PC-9 (cell line): ENCODE data around the gene PAQR4. TPM values are rescaled to one million over a fixed set of nuclear protein-coding genes. Genes with fewer than 3 reads are reported as not detected.

Experiments
- BruUV-seq: library from RNA; stranded (reverse); fragments of 400-500 nt; replicated peaks from 2 replicates; lab custom pipeline; 2021; lab: Mats Ljungman, UMichigan
- CTCF ChIA-PET: fragments of 300-600 bp; sonication (Branson Sonifier 250); formaldehyde crosslinking; loops from one replicate; lab custom pipeline; 2022; ENCODE audit warnings: antibody characterized with exemption; lab: Charles Lee
- POLR2A ChIA-PET: fragments of 300-600 bp; sonication (Branson Sonifier 250); formaldehyde crosslinking; loops from one replicate; lab custom pipeline; 2022; ENCODE audit warnings: antibody characterized with exemption; ENCODE audit not compliant: unreplicated experiment; lab: Charles Lee
- DNase-seq, 2 experiments: peaks; one replicate each; pipeline versions ENCODE4 v3.0.0 to v3.0.0-alpha.2; 2015 to 2022; ENCODE audit warnings: mixed read lengths in 1 of 2
- H2AFZ ChIP-seq: fragments of 200-600 bp; sonication (generic); 2 replicates; pipeline ENCODE4 v1.8.1; 2017; ENCODE audit warnings: antibody characterized with exemption
- H3F3A ChIP-seq: fragments of 200-600 bp; sonication (generic); 2 replicates; pipeline ENCODE4 v1.8.1; 2017; ENCODE audit warnings: antibody characterized with exemption, mild to moderate bottlenecking, low read depth; ENCODE audit not compliant: insufficient read depth
- H3K27ac ChIP-seq: fragments of 200-600 bp; sonication (generic); 2 replicates; pipeline ENCODE4 v1.6.1; 2016; ENCODE audit warnings: mixed run types
- H3K27me3 ChIP-seq: fragments of 200-600 bp; sonication (generic); 2 replicates; pipeline ENCODE4 v1.6.1; 2016; ENCODE audit warnings: low read depth, mixed run types; ENCODE audit not compliant: insufficient read depth
- H3K36me3 ChIP-seq: fragments of 200-600 bp; sonication (generic); 2 replicates; pipeline ENCODE4 v1.6.1; 2016; ENCODE audit warnings: low read depth, mixed run types
- H3K4me1 ChIP-seq: fragments of 200-600 bp; sonication (generic); replicated peaks from 2 replicates; pipeline ENCODE4 v1.6.1; 2016; ENCODE audit warnings: mixed run types; ENCODE audit not compliant: insufficient read depth
- H3K4me2 ChIP-seq: fragments of 200-600 bp; sonication (generic); 2 replicates; pipeline ENCODE4 v1.6.1; 2017; ENCODE audit warnings: mixed run types
- H3K4me3 ChIP-seq: fragments of 200-600 bp; sonication (generic); 2 replicates; pipeline ENCODE4 v1.6.1; 2016; ENCODE audit warnings: mixed run types
- H3K79me2 ChIP-seq: fragments of 200-600 bp; sonication (generic); 2 replicates; pipeline ENCODE4 v1.6.1; 2017; ENCODE audit warnings: low read depth, mixed run types
- H3K9me2 ChIP-seq: fragments of 200-600 bp; sonication (generic); 2 replicates; pipeline ENCODE4 v1.8.1; 2017; ENCODE audit warnings: mild to moderate bottlenecking; ENCODE audit not compliant: insufficient read depth
- H3K9me3 ChIP-seq: fragments of 200-600 bp; sonication (generic); 2 replicates; pipeline ENCODE4 v1.8.1; 2016; ENCODE audit warnings: low read depth; ENCODE audit not compliant: insufficient read depth
- H4K20me1 ChIP-seq: fragments of 200-600 bp; sonication (generic); 2 replicates; pipeline ENCODE4 v1.8.1; 2017; ENCODE audit not compliant: insufficient read depth
- CTCF ChIP-seq: fragments of 200-600 bp; sonication (generic); conservative IDR thresholded peaks from 2 replicates; pipeline ENCODE4 v1.6.1; 2017; ENCODE audit warnings: mixed run types, antibody characterized with exemption, mild to moderate bottlenecking, moderate library complexity
- EZH2 ChIP-seq: fragments of 200-600 bp; sonication (generic); IDR thresholded peaks from 2 replicates; pipeline ENCODE4 v1.8.0; 2017; ENCODE audit warnings: antibody characterized with exemption, low read depth
- intact Hi-C: fragments of 100-400 bp; cut with micrococcal nuclease; formaldehyde crosslinking; loops from one replicate; pipeline ENCODE4 v1.10.0; 2022; ENCODE audit not compliant: unreplicated experiment
- total RNA-seq: library from RNA; stranded (reverse); gene quantifications from 2 replicates; pipeline ENCODE4 v1.2.3, GENCODE V29; 2021

Gene PAQR4
- total RNA-seq, 1 experiment from 2014 or later, result 40.7 TPM

GRCh38 chr16:2962334-2963073, 6.6 kb upstream of the PAQR4 start:
- H3K9me2 ChIP-seq, result no peaks in the 10 kb centered on the region
- no peaks in the 10 kb centered on the region for H4K20me1 ChIP-seq
- intact Hi-C loops, result loop anchor here (10.0 kb wide), 1 partner anchor 78 kb away; the partner anchor contains the start of gene FLYWCH2
- TSS peak; percentile 12 for BruUV-seq
- H3K4me2 ChIP-seq, result 0 out of 2 replicates have a peak overlapping the region, but pooled peaks have one; percentile 86
- H3K27me3 ChIP-seq, result no peaks in the 10 kb centered on the region
- TF ChIP-seq CTCF (no peak), EZH2 (no peak)
- H3F3A ChIP-seq, result peaks cover 32% of the 10 kb centered on the region; the same call in 1 of the 2 replicates
- no peak for DNase-seq
- no peaks in the 10 kb centered on the region for H3K79me2 ChIP-seq
- ChIA-PET POLR2A (no interaction called here), CTCF (no interaction called here)
- no peaks in the 10 kb centered on the region for H3K36me3 ChIP-seq
- H3K4me3 ChIP-seq, result no peak overlapping the region
- no peak overlapping the region for H2AFZ ChIP-seq
- H3K9me3 ChIP-seq, result no peaks in the 10 kb centered on the region
- H3K4me1 ChIP-seq, result peaks cover 5% of the 10 kb centered on the region; the same call in 1 of the 2 replicates
- H3K27ac ChIP-seq, result no peak overlapping the region

GRCh38 chr16:2963074-2963722, 6.0 kb upstream of the PAQR4 start:
- Histone ChIP-seq H3K27ac (no peak overlapping the region), H3K9me3 (no peaks in the 10 kb centered on the region), H3K36me3 (no peaks in the 10 kb centered on the region), H3K9me2 (no peaks in the 10 kb centered on the region), H3K4me2 (peak overlapping the region; percentile 86), H3K79me2 (no peaks in the 10 kb centered on the region), H3F3A (peaks cover 32% of the 10 kb centered on the region; the same call in 1 of the 2 replicates), H3K4me1 (peaks cover 5% of the 10 kb centered on the region; the same call in 1 of the 2 replicates), H3K27me3 (no peaks in the 10 kb centered on the region), H3K4me3 (peak overlapping the region; percentile 91), H2AFZ (peak overlapping the region; percentile 79), H4K20me1 (no peaks in the 10 kb centered on the region)
- CTCF ChIA-PET, result no interaction called here
- intact Hi-C loops, result loop anchor here (10.0 kb wide), 1 partner anchor 78 kb away; the partner anchor contains the start of gene FLYWCH2
- TF ChIP-seq CTCF (no peak), EZH2 (no peak)
- POLR2A ChIA-PET, result interaction anchor here (0.5 kb wide), 1 partner anchor 13 kb away, joined by 3 read pairs; no protein-coding TSS in a partner anchor
- DNase-seq, result no peak
- BruUV-seq, result no TSS peak

GRCh38 chr16:2963723-2964474, 5.2 kb upstream of the PAQR4 start, which contains the start of gene KREMEN2:
Gene KREMEN2, plus strand, starts transcription at chr16:2964275. Its CDS starts 246 bp downstream, at chr16:2964521.
- peak; percentile 70 to 91 for DNase-seq
- intact Hi-C loops, result loop anchor here (2.0 to 10.0 kb wide), 3 partner anchors 19 to 79 kb away; partner anchors contain the start of gene FLYWCH2
- CTCF ChIA-PET, result interaction anchor here (0.6 to 0.8 kb wide), 3 partner anchors 40 to 133 kb away, joined by 3 to 4 read pairs (median 4); no protein-coding TSS in a partner anchor

More at GRCh38 chr16:2963723-2964474, 5.2 kb upstream of the PAQR4 start, which contains the start of gene KREMEN2:
- no peaks in the 10 kb centered on the region for H3K9me3 ChIP-seq
- H3K27me3 ChIP-seq, result no peaks in the 10 kb centered on the region
- H3K27ac ChIP-seq, result no peak within 1 kb of the TSS
- TF ChIP-seq CTCF, result no peak
- TF ChIP-seq EZH2, result no peak
- no TSS peak for BruUV-seq
- H3F3A ChIP-seq, result peaks cover 32% of the 10 kb centered on the region; the same call in 1 of the 2 replicates
- peak within 1 kb of the TSS; percentile 86 for H3K4me2 ChIP-seq
- peaks cover 5% of the 10 kb centered on the region; the same call in 1 of the 2 replicates for H3K4me1 ChIP-seq
- H2AFZ ChIP-seq, result peak within 1 kb of the TSS; percentile 79
- peak within 1 kb of the TSS; percentile 91 for H3K4me3 ChIP-seq
- H4K20me1 ChIP-seq, result no peaks in the 10 kb centered on the region
- no peaks in the 10 kb centered on the region for H3K9me2 ChIP-seq
- H3K79me2 ChIP-seq, result no peaks in the 10 kb centered on the region
- POLR2A ChIA-PET, result interaction anchor here (0.5 to 0.7 kb wide), 4 partner anchors 12 to 207 kb away, joined by 3 to 36 read pairs (median 6); no protein-coding TSS in a partner anchor
- no peaks in the 10 kb centered on the region for H3K36me3 ChIP-seq
